ENCODE results near the gene SRGAP3.

SRGAP3 gene

DNA sequence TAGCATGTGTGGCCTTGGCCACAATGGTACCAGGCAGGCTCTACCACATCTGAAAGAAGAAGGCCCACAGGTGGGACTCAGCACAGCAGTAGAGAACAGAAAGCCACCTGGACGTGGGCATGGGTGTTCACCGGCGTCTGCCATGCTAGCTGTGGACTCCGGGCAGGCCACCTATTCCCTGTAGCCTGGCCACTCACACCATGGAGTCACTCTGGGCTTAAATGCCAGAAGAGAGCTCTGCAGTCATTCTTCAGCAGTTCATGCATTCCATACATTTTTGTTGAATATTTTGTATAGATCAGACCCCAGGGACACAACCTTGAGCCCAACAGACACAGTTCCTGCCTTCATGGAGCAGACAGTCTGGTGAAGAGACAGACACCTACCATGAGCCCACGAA, 138.6 kb downstream of the SRGAP3 start:
- TF ChIP-seq, protein P1, sequence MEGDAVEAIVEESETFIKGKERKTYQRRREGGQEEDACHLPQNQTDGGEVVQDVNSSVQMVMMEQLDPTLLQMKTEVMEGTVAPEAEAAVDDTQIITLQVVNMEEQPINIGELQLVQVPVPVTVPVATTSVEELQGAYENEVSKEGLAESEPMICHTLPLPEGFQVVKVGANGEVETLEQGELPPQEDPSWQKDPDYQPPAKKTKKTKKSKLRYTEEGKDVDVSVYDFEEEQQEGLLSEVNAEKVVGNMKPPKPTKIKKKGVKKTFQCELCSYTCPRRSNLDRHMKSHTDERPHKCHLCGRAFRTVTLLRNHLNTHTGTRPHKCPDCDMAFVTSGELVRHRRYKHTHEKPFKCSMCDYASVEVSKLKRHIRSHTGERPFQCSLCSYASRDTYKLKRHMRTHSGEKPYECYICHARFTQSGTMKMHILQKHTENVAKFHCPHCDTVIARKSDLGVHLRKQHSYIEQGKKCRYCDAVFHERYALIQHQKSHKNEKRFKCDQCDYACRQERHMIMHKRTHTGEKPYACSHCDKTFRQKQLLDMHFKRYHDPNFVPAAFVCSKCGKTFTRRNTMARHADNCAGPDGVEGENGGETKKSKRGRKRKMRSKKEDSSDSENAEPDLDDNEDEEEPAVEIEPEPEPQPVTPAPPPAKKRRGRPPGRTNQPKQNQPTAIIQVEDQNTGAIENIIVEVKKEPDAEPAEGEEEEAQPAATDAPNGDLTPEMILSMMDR (IDR thresholded peaks at IDR 0.05; ENCODE audit: low read length, missing control alignments) = no peak
- peak; percentile 3 for DNase-seq (ENCODE audit: low read depth)
- no peak overlapping the region for H3K4me3 ChIP-seq (replicated peaks; ENCODE audit: low read depth, low read length)

DNA sequence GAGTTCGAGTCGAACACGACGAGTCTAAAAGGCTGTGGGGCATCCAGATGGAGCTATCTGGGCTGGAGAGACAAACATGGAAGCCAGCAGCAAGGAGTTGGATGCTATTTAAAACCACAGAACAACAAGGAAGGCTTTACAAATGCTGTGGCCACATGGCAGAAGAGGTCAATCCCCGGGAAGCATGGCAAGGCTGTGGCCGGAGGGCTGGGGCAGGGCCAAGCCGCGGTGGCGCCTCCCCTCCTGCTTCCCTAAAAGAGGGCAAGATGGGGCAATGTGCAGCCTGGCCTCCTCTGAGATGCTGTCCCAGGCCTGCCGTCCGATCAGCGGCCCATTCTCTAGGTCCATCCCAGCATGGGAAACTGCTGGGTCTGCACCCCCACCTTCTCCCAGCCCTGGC, 139.1 kb downstream of the SRGAP3 start:
- DNase-seq (ENCODE audit: low read depth) = no peak
- no peak overlapping the region for H3K4me3 ChIP-seq (replicated peaks; ENCODE audit: low read depth, low read length)
- TF ChIP-seq, protein P1 (IDR thresholded peaks at IDR 0.05; ENCODE audit: low read length, missing control alignments) = no peak

GRCh38 chr3:9109568-9109914, 139.9 kb downstream of the SRGAP3 start:
- TF ChIP-seq, protein P1 (IDR thresholded peaks at IDR 0.05; ENCODE audit: low read length, missing control alignments) = no peak
- no peak for DNase-seq (ENCODE audit: low read depth)
- no peak overlapping the region for H3K4me3 ChIP-seq (replicated peaks; ENCODE audit: low read depth, low read length)

DNA sequence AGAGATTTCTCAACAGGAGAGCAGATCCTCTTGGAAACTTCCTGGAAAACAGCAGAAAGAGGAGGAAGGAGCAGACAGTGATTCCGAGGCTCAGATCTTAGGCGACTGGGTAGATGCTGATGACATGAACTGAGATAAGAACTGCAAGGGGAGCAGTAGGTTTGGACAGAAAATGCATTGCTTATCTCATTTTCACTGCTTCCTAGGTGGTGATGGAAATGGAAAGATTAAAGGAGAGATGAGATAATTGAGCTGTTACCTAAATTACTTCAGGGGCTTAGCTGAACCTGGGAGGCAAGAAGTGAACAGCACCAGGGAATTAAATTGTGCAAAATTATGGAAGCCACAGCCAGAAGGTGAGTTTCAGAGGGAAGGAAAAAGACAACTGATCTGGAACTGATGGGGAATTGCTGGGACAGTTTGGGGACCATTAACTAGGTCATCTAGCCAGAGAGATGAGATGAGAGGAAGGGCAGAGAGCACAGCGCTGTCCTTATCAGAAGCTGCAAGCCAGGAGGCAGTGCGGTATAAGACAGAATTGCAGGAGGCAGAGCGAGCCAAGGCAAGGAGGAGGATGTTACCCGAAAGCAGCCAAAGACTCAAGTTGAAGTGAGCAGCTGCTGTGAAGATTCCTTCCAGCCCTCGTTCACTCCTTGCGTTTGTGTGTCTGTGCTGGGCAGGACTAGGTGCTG, 140.4 kb downstream of the SRGAP3 start:
- DNase-seq (ENCODE audit: low read depth) = no peak
- TF ChIP-seq, protein P1 (IDR thresholded peaks at IDR 0.05; ENCODE audit: low read length, missing control alignments) = no peak
- H3K4me3 ChIP-seq (replicated peaks; ENCODE audit: low read depth, low read length) = no peak overlapping the region

DNA sequence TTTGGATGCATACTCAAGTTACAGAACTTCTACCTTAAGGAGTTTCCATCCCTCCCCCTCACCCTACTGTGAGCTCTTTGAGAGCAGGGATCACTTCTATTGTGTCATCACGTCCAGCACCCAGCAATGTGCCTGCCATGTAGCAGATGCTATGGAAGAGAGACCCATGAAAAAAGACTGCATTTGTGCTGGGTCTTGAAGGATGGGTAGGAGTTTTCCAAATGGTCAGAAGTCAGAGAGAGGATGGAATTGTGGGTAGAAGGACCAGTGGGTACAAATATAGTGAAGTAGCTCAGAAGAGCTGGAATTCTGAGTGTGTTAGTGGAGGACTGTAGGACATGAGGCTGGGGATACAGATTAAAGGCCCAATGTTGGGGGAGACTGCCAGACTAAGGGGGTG, 141.7 kb downstream of the SRGAP3 start:
- TF ChIP-seq, protein P1 (IDR thresholded peaks at IDR 0.05; ENCODE audit: low read length, missing control alignments) = no peak
- DNase-seq (ENCODE audit: low read depth) = no peak
- no peak overlapping the region for H3K4me3 ChIP-seq (replicated peaks; ENCODE audit: low read depth, low read length)

DNA sequence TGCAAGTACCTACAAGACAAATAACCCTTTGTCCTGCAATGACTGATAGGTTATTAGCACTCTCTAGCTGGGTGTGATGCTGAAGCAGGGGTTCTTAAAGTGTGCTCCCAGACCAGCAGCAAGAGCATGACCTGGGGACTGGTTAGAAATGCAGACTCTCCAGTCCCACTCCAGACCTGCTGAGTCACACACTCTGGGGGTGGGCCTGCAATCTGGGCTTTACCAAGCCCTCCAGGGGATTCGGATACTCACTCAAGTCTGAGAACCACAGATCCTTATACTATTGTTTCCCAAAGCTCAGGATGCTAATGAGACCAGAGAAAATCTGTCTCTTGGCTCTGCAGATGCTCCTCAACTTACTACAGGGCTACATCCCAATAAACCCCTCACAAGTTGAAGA, 144.0 kb downstream of the SRGAP3 start:
- no peak for DNase-seq (ENCODE audit: low read depth)
- TF ChIP-seq, protein P1 (IDR thresholded peaks at IDR 0.05; ENCODE audit: low read length, missing control alignments) = no peak
- no peak overlapping the region for H3K4me3 ChIP-seq (replicated peaks; ENCODE audit: low read depth, low read length)

DNA sequence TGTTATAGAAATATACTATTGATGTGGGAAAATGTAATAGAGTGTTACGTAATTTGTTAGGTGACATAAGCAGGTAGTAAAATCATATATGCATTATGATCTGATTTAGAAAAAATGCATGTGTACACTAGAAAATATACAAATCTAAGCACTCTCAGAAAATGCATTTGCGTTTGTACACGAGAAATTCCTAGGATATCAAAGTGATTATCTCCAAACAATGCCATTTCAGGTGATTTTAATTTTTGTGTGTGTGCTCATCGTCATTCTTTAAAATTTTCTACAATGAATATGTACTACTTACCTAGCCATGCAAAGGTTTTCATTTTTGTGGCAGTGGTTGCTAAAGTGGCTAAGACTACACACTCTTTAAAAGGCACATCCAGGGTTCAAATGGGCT, 145.3 kb downstream of the SRGAP3 start:
- H3K4me3 ChIP-seq (replicated peaks; ENCODE audit: low read depth, low read length) = no peak overlapping the region
- TF ChIP-seq, protein P1 (IDR thresholded peaks at IDR 0.05; ENCODE audit: low read length, missing control alignments) = no peak
- no peak for DNase-seq (ENCODE audit: low read depth)
